Measurements from ENCODE around the gene RRAS.
"Not testable (repeated sequence)": the region's sequence is repeated elsewhere in the genome, so short reads cannot be mapped to it uniquely, and the experiment has no call there.

RRAS gene

DNA sequence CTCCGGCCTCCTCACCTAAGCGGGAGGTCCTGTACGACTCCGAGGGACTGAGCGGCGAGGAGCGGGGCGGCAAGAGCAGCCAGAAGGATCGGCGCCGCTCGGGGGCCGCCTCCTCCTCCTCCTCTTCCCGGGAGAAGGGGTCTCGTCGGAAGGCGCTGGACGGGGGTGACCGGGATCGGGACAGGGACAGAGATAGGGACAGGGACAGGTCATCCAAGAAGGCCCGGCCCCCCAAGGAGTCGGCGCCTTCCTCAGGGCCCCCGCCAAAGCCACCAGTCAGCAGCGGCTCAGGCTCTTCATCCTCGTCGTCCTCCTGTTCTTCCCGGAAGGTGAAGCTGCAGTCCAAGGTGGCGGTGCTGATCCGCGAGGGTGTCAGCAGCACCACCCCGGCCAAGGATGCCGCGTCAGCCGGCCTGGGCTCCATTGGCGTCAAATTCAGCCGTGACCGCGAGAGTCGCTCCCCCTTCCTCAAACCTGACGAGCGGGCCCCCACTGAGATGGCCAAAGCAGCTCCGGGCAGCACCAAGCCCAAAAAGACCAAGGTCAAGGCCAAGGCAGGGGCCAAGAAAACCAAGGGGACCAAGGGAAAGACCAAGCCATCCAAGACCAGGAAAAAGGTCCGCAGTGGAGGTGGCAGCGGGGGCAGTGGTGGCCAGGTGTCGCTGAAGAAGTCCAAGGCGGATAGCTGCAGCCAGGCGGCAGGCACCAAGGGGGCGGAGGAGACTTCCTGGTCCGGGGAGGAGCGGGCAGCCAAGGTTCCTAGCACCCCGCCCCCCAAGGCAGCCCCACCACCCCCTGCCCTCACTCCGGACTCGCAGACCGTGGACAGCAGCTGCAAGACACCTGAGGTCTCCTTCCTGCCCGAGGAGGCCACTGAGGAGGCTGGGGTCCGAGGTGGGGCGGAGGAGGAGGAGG, 12.9 kb upstream of the RRAS start:
- no peak for DNase-seq

GRCh38 chr19:49651820-49652550, 12.0 kb upstream of the RRAS start:
- DNase-seq, result no peak

- no peak for DNase-seq
Observed at GRCh38 chr19:49651029-49651819, 11.3 kb upstream of the RRAS start.

DNA sequence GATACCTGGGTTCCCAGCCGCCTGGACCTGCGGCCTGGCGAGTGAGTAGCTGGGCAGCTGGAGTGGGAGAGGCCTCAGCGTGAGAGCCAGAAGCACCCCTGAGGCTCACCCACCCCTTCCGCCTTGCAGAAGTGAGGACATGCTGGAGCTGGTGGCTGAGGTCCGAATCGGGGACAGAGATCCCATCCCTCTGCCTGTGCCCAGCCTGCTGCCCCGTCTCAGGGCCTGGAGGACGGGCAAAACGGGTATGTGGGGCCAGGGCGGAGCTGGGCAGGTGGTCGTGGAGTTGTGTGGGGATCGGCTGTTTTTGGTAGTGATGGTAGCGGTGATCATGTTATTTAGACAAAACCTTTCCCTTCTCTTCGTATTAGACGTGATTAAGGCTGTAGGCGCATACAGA, 6.6 kb upstream of the RRAS start:
- no peak for DNase-seq

DNA sequence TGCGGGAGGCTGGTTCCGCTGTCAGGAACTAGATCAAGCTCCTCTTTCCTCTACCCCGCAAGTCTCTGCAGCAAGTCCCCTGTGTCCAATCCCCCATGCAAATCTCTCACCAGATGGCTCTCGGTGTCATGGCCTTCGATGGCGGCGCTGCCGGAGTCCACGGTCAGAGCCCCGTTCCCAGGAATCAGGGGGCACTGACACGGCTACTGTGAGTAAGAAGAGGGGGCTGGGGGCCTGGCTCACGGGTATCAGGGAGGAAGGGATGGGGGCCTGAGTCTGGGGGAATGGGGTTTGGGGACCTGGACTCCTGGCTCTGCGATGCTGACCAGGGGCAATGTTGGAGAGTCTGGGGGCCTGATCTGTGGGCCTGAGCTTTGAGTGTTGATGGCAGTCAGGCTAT, 6.1 kb upstream of the RRAS start:
- no peak for DNase-seq

- no peak for DNase-seq
Observed at GRCh38 chr19:49645592-49645991, 5.6 kb upstream of the RRAS start.

DNA sequence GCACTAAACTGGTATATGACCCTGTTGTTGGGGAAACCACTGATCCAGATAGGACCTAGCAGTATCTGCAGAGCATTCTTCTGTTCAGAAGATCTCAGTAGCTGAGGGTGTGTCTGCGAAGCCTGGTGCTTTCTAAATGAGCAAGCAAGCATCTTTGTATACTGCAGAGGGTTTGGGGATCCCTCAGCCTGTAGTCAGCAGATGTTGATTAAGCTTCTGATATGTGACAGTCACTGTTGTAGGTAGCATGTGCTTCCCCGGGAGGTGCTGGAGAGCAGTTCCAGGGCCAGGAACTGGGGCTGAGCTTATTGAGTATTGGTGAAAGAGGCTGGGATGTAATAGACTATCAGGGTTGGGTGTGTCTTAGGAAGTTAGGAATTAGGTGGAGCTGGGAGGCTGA, 3.5 kb upstream of the RRAS start:
- peak in 2 of 3 donors; percentile 7 to 14 for DNase-seq

GRCh38 chr19:49642492-49643035, 2.6 kb upstream of the RRAS start:
- DNase-seq, result no peak

GRCh38 chr19:49641688-49642491, 1.9 kb upstream of the RRAS start, which contains the start of gene SCAF1:
SCAF1 (plus strand) TSS chr19:49642209; CDS start chr19:49645027, 2,818 bp downstream.
- peak; percentile 100 for DNase-seq

DNA sequence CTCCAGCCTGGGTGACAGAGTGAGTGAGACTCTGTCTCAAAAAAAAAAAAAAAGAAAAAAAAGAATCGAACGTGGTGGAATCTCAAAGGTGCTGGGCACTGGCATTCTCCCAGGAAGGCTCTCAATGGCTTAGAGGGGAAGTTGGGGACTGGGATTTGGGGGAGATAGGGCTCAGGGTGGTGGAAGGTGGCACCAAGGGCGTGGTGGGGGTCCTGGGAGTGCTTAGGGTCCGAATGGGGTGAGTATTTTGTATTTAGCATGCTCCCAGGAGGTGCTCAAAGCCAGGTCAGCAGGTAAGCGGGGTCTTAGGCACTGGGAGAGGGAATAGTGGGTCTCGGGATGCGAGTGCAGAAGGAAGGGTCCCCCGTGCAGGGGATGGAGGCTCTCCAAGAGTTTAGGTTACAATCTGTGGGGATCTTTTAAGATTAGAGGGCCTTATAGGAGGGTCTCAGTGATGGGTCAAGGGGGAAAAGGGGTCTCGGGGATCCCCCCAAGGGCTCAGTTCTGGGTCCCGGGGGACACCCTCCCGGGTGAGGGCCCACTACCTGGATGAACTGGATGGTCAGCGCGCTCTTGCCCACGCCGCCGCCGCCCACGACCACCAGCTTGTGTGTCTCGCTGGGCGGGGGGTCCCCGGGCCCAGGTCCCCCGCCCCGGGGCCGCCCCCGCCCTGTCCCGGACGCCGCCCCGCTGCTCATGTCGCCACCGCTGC, 386 bp downstream of the RRAS start:
- DNase-seq, result peak in 1 of 3 donors; percentile 12

DNA sequence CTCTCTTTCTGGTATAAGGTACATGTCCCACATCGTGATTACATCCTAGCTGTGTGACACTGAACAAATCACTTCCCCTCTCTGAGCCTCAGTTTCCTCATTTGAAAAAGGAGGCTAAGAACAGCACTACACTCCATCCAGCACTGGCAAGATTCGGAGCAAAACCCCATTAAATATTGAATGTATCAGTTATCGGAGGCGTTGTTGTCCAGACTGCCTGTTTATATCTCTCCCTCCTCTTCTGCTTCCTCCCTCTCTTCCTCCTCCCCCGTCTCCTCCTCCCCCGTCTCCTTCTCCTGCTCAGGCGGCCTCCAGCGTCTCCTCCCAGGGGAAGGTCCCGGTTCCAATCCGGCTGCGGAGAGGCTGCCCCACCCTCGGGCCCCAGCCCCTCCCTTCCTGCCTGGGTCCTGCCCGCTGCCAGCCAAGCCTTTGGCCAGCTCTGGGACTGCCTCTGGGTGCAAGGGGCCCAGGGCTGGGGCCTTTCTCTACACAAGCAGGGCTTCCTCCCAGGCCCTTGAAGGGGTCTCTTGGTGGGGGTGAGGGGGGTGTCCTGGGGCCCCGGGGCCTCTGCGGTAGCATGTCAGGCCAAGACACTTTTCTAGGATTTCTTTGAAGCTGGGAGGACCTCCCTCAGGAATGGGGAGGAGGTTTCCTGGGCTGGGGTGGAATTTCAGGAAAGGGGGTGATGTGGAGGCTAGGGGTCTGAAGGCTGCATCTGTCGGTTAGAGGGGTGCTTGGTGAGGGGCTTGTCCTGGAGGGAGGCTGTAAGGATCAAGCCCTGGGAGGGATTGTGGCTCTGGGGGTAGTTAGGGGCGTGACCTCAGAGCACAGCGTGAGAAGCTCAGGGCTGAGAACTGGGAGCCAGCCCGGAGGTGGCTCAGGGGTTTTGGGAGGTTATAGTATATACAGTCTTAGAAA, 1.9 kb downstream of the RRAS start:
- DNase-seq, result peak; percentile 64 to 86 (median 72)

DNA sequence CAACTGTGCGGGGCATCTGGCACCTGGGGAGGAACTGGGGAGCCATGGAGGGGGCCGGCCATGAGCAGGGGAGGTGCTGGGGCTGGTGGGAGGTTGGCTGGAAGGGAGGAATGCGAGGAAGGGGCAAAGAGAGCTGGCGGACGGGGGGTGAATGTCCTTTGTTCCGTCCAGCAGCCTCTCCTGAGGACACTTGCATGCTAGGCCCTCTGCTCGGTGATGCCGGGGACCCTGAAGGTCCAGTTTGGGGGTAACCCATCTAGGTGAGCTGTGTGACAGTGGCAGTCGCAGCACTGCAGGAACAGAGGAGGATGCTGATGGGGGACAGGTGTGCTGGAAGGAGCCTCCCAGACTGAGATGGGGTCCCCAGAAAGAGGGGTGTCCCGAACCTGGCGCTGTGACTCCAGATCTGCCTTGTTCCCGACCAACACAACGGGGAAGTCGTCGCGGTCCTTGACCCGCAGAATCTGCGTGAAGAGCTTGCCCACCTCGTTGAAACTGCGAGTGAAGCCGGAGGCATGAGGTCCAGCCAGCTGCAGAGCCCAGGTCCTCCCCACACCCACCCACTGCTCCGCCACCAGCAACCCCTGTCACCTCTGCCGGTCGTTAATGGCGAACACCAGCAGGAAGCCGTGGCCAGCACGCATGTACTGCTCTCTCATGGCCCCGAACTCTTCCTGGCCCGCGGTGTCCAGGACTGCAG, 3.6 kb downstream of the RRAS start:
- DNase-seq, result no peak

GRCh38 chr19:49635530-49636232, 4.3 kb downstream of the RRAS start:
- peak; percentile 62 to 82 (median 71) for DNase-seq

- DNase-seq, result not testable (repeated sequence)
Observed at GRCh38 chr19:49633273-49633672, 6.7 kb downstream of the RRAS start.

GRCh38 chr19:49632576-49632975, 7.4 kb downstream of the RRAS start:
- no peak for DNase-seq

DNA sequence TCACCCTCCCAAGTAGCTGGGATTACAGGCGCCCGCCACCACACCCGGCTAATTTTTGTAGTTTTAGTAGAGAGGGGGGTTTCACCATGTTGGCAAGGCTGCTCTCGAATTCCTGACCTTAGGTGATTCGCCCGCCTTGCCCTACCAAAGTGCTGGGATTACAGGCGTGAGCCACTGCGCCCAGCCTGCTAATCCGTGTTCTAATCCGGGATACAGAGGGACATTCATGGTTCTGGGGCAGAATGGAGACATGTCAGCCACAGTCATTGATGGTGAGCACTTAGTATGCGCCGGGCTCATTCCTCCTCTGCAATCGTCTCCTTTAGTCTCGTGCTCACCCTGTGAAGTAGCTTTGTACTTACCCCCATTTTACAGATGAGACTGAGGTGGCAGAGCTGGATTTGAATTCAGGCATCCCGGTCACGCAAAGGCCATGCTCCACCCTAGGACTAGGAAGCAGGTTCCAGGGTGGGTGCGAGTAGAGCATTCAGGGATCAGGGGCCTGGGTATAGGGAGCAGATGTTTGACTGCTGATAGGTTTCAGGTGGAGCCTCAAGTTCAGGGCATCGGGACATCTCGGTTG, 8.2 kb downstream of the RRAS start:
- DNase-seq, result no peak

GRCh38 chr19:49631014-49631588, 8.8 kb downstream of the RRAS start:
- DNase-seq, result no peak

DNA sequence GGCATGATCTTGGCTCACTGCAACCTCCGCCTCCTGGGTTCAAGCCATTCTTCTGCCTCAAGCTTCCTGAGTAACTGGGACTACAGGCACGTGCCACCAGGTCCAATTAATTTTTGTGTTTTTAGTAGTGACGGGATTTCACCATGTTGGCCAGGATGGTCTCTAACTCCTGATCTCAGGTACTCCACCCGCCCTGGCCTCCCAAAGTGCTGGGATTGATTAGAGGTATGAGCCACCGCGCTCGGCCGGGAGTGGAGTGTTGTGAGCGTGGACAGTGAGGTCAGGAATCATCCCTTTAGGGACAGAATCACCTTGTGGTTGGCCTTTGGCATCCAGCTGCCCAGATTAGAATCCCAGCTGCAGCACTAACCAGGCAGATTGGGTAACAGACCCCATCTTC, 10.3 kb downstream of the RRAS start:
- DNase-seq, result no peak
